Adrenal gland (tissue), 12 donors: ENCODE results near the gene CYSRT1. TPM values are rescaled to one million over a fixed set of nuclear protein-coding genes. Genes with fewer than 3 reads are reported as not detected.

Source experiments
- DNase-seq, 7 donors: peaks; one replicate each; pipeline ENCODE4 v3.0.0-alpha.2; 2019 to 2020
- H3K27ac ChIP-seq, 5 donors: fragments of 200-600 bp; sonication (generic) in 4 of 5; 1 replicate in 3 of 5; 2 replicates in 2 of 5; pipeline versions ENCODE4 v1.5.1 to v1.8.0; 2016 to 2020; ENCODE audit warnings: mild to moderate bottlenecking in 1 of 5
- H3K27me3 ChIP-seq: fragments of 200-600 bp; 2 replicates; pipeline ENCODE4 v1.8.0; 2021
- H3K36me3 ChIP-seq, 2 donors: fragments of 200-600 bp; replicated peaks in 1 of 2; 1 replicate in 1 of 2; 2 replicates in 1 of 2; pipeline versions ENCODE4 v1.5.1 to v1.8.0; 2018 to 2022
- H3K4me1 ChIP-seq, 2 donors: fragments of 200-600 bp; replicated peaks in 1 of 2; 1 replicate in 1 of 2; 2 replicates in 1 of 2; pipeline versions ENCODE4 v1.5.1 to v1.8.0; 2018 to 2021
- H3K4me3 ChIP-seq, 4 donors: fragments of 200-600 bp; sonication (generic) in 3 of 4; one replicate each; pipeline ENCODE4 v1.5.1; 2016 to 2018
- H3K9me3 ChIP-seq, 3 donors: fragments of 200-600 bp; sonication (generic) in 1 of 3; replicated peaks in 1 of 3; 1 replicate in 2 of 3; 2 replicates in 1 of 3; pipeline versions ENCODE4 v1.5.1 to v1.8.0; 2016 to 2021
- CTCF ChIP-seq, 6 experiments: fragments of 450-650 bp in 4 of 6; fragments of 200-600 bp in 2 of 6; sonication (generic) in 1 of 6; IDR thresholded peaks; 1 replicate in 5 of 6; 2 replicates in 1 of 6; pipeline versions ENCODE4 v1.5.1 to v1.8.0; 2016 to 2021; ENCODE audit warnings: antibody characterized with exemption in 6 of 6, mild to moderate bottlenecking in 2 of 6, moderate library complexity in 1 of 6
- POLR2A ChIP-seq, 2 donors: fragments of 450-650 bp; IDR thresholded peaks; one replicate each; pipeline ENCODE4 v1.6.1; 2017; ENCODE audit warnings: antibody characterized with exemption in 2 of 2, mild to moderate bottlenecking in 2 of 2, moderate library complexity in 1 of 2
- WGBS, 4 donors: extraction: QIAGEN DNeasy Blood & Tissue Kit in 2 of 4; methylation state at CpG; one replicate each; pipeline versions ENCODE4 v1.1.5 to v1.1.7; 2013 to 2017; 5-methylcytosine and 5-hydroxymethylcytosine counted together
- intact Hi-C, 2 donors: fragments of 100-400 bp; cut with DNase I; formaldehyde crosslinking; loops; one replicate each; pipeline versions ENCODE4 v1.14.1 to v1.15.0; 2022 to 2023
- polyA plus RNA-seq, 3 donors: library from polyadenylated mRNA; stranded (reverse); fragments of 200-250 nt in 2 of 3; fragments of 350-450 nt in 1 of 3; fragmentation: Illumina TruSeq in 1 of 3; extraction: RNeasy Lipid Tissue Mini Kit (QIAGEN cat#74804) in 1 of 3; gene quantifications; one replicate each; pipeline ENCODE4 v1.2.3, GENCODE V29; 2013 to 2014
- total RNA-seq, 9 donors: library from RNA; depleted of rRNA in 4 of 9; stranded (reverse); fragments of >200 nt in 4 of 9; fragments of 120-200 nt in 1 of 9; fragmentation: NEBNext Ultra II Directional in 1 of 9; extraction: Animal tissue kit (Norgen Biotek cat#: 25700) in 1 of 9; gene quantifications; one replicate each; pipeline versions ENCODE4 v1.1.0 to v1.2.4, GENCODE V29; 2013 to 2023
- donor health status: healthy with polysubstance abuse.
- donor health status: Bipolar disorder and iron deficiency.
- donor health status: DM: yes; HTN: yes; CAD: no.
- donor health status: DM: no; HTN: no; CAD: no.
- donor health status: DM: no; HTN: no; CAD: no.
- donor health status: DM: yes; HTN: yes; CAD: no.

The CYSRT1 gene
- total and polyA plus RNA-seq, 12 donors: 0.56 to 4.6 (median 1.7) TPM; not detected in 1

GRCh38 chr9:137268538-137269201, 43.7 kb downstream of the CYSRT1 start:
- no peak for TF ChIP-seq POLR2A (IDR thresholded peaks at IDR 0.05)
- TF ChIP-seq CTCF (IDR thresholded peaks at IDR 0.05): no peak
- H3K4me3 ChIP-seq: peak overlapping the region in 1 of 4 donors; percentile 5
- peak overlapping the region in 3 of 5 donors; percentile 45 to 81 (median 58) for H3K27ac ChIP-seq
- peaks cover 0 to 49% of the 10 kb centered on the region in 2 donors for H3K36me3 ChIP-seq
- H3K9me3 ChIP-seq: no peaks in the 10 kb centered on the region
- peaks cover 4 to 16% of the 10 kb centered on the region in 2 donors for H3K4me1 ChIP-seq
- DNase-seq: peak in 4 of 7 donors; percentile 22 to 63 (median 38)
- 72 to 82% (median 76%) methylated on average over 18 to 19 of the region's 19 CpGs for WGBS, 4 donors
- no peaks in the 10 kb centered on the region for H3K27me3 ChIP-seq
- intact Hi-C loops: no loop called here

GRCh38 chr9:137269231-137269772, 44.3 kb downstream of the CYSRT1 start:
- Histone ChIP-seq H3K4me1 (peaks cover 4 to 16% of the 10 kb centered on the region in 2 donors), H3K9me3 (no peaks in the 10 kb centered on the region), H3K27ac (peak overlapping the region in 3 of 5 donors; percentile 45 to 81 (median 58)), H3K27me3 (no peaks in the 10 kb centered on the region), H3K36me3 (peaks cover 0 to 43% of the 10 kb centered on the region in 2 donors), H3K4me3 (peak overlapping the region in 1 of 4 donors; percentile 5)
- WGBS, 4 donors: 42 to 59% (median 51%) methylated on average over 15 to 17 of the region's 17 CpGs
- DNase-seq: peak; percentile 23 to 76 (median 58)
- intact Hi-C loops: no loop called here
- peak in 1 of 2 donors; percentile 10 for TF ChIP-seq POLR2A (IDR thresholded peaks at IDR 0.05)
- TF ChIP-seq CTCF (IDR thresholded peaks at IDR 0.05): no peak

GRCh38 chr9:137270929-137271695, 46.1 kb downstream of the CYSRT1 start:
- Histone ChIP-seq H3K27ac (no peak overlapping the region), H3K36me3 (peaks cover 0 to 30% of the 10 kb centered on the region in 2 donors), H3K4me1 (peaks cover 4 to 17% of the 10 kb centered on the region in 2 donors), H3K9me3 (no peaks in the 10 kb centered on the region), H3K27me3 (no peaks in the 10 kb centered on the region), H3K4me3 (no peak overlapping the region)
- TF ChIP-seq POLR2A (IDR thresholded peaks at IDR 0.05): no peak
- TF ChIP-seq CTCF (IDR thresholded peaks at IDR 0.05): no peak
- intact Hi-C loops: no loop called here
- DNase-seq: peak in 2 of 7 donors; percentile 7 to 15
- 74 to 89% (median 87%) methylated on average over 17 to 32 of the region's 32 CpGs for WGBS, 4 donors

GRCh38 chr9:137271696-137272076, 46.7 kb downstream of the CYSRT1 start:
- 36 to 56% (median 41%) methylated on average over 3 of the region's 3 CpGs for WGBS, 4 donors
- Histone ChIP-seq H3K36me3 (peaks cover 0 to 26% of the 10 kb centered on the region in 2 donors), H3K27me3 (no peaks in the 10 kb centered on the region), H3K4me3 (no peak overlapping the region), H3K9me3 (no peaks in the 10 kb centered on the region), H3K4me1 (peaks cover 4 to 22% of the 10 kb centered on the region in 2 donors), H3K27ac (no peak overlapping the region)
- TF ChIP-seq CTCF (IDR thresholded peaks at IDR 0.05) (no peak), POLR2A (IDR thresholded peaks at IDR 0.05) (no peak)
- intact Hi-C loops: no loop called here
- no peak for DNase-seq
